ENCODE measurements around the gene LPAR2.
"Not testable (repeated sequence)": the region's sequence is repeated elsewhere in the genome, so short reads cannot be mapped to it uniquely, and the experiment has no call there.

LPAR2 gene

GRCh38 chr19:19627621-19628500 lies at the start of gene LPAR2:
Gene LPAR2, minus strand, starts transcription at chr19:19628220. Its CDS starts 945 bp downstream, at chr19:19627275.
- DNase-seq, result no peak

- DNase-seq, result no peak
Measured at GRCh38 chr19:19677579-19677978, 49.6 kb upstream of the LPAR2 start.

GRCh38 chr19:19674315-19674714 lies 46.3 kb upstream of the LPAR2 start:
- no peak for DNase-seq

- no peak for DNase-seq
Measured at GRCh38 chr19:19672816-19673215, 44.8 kb upstream of the LPAR2 start.

- DNase-seq, result no peak
Measured at GRCh38 chr19:19670070-19670551, 42.1 kb upstream of the LPAR2 start.

GRCh38 chr19:19668230-19669012 lies 40.4 kb upstream of the LPAR2 start, which contains the start of gene ZNF101:
Gene ZNF101, plus strand, starts transcription at chr19:19668839. Its CDS starts 125 bp downstream, at chr19:19668964.
- DNase-seq, result peak; percentile 55

- not testable (repeated sequence) for DNase-seq
Measured at GRCh38 chr19:19665420-19665948, 37.5 kb upstream of the LPAR2 start.

GRCh38 chr19:19663256-19664120 lies 35.5 kb upstream of the LPAR2 start, which contains the start of gene ATP13A1:
Gene ATP13A1, minus strand, starts transcription at chr19:19663676. Its CDS starts 10 bp downstream, at chr19:19663666.
- DNase-seq, result peak; percentile 90

GRCh38 chr19:19662871-19663255 lies 34.8 kb upstream of the LPAR2 start:
- DNase-seq, result no peak

- DNase-seq, result no peak
Measured at GRCh38 chr19:19662344-19662743, 34.3 kb upstream of the LPAR2 start.

- DNase-seq, result no peak
Measured at GRCh38 chr19:19661675-19662251, 33.7 kb upstream of the LPAR2 start.

- DNase-seq, result no peak
Measured at GRCh38 chr19:19661141-19661674, 33.2 kb upstream of the LPAR2 start.

- DNase-seq, result no peak
Measured at GRCh38 chr19:19659646-19660245, 31.7 kb upstream of the LPAR2 start.

- no peak for DNase-seq
Measured at GRCh38 chr19:19657397-19657783, 29.4 kb upstream of the LPAR2 start.

- DNase-seq, result no peak
Measured at GRCh38 chr19:19656451-19657396, 28.7 kb upstream of the LPAR2 start.

- DNase-seq, result no peak
Measured at GRCh38 chr19:19655641-19656343, 27.8 kb upstream of the LPAR2 start.

- no peak for DNase-seq
Measured at GRCh38 chr19:19655051-19655594, 27.1 kb upstream of the LPAR2 start.

GRCh38 chr19:19654441-19654840 lies 26.4 kb upstream of the LPAR2 start:
- no peak for DNase-seq

- DNase-seq, result no peak
Measured at GRCh38 chr19:19653597-19654147, 25.7 kb upstream of the LPAR2 start.

Measured in GOT3 (cell line).